NB4 (cell line): Measurements from ENCODE around the gene CUX1.

ENCODE experiments used
- POLR2A ChIP-seq: IDR thresholded peaks from 2 replicates; pipeline ENCODE4 v1.6.1; 2011; ENCODE audit warnings: mild to moderate bottlenecking; ENCODE audit not compliant: insufficient read length; ENCODE audit errors: extremely low read depth
- TF ChIP-seq, protein P1 (sequence below): IDR thresholded peaks from one replicate; pipeline ENCODE4 v1.5.1; 2012; ENCODE audit warnings: low read depth, low read length

- TF ChIP-seq, protein P1, sequence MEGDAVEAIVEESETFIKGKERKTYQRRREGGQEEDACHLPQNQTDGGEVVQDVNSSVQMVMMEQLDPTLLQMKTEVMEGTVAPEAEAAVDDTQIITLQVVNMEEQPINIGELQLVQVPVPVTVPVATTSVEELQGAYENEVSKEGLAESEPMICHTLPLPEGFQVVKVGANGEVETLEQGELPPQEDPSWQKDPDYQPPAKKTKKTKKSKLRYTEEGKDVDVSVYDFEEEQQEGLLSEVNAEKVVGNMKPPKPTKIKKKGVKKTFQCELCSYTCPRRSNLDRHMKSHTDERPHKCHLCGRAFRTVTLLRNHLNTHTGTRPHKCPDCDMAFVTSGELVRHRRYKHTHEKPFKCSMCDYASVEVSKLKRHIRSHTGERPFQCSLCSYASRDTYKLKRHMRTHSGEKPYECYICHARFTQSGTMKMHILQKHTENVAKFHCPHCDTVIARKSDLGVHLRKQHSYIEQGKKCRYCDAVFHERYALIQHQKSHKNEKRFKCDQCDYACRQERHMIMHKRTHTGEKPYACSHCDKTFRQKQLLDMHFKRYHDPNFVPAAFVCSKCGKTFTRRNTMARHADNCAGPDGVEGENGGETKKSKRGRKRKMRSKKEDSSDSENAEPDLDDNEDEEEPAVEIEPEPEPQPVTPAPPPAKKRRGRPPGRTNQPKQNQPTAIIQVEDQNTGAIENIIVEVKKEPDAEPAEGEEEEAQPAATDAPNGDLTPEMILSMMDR = no peak
- TF ChIP-seq POLR2A = no peak
These were observed 435.9 kb downstream of the CUX1 start for GRCh38 chr7:102253066-102253972.
